HS-27A (cell line): Measurements from ENCODE around the gene NFE2L3.

Source experiments
- DNase-seq: peaks from one replicate; pipeline ENCODE4 v3.0.0-alpha.2; 2012; ENCODE audit warnings: low read depth, missing footprints

NFE2L3 gene

DNA sequence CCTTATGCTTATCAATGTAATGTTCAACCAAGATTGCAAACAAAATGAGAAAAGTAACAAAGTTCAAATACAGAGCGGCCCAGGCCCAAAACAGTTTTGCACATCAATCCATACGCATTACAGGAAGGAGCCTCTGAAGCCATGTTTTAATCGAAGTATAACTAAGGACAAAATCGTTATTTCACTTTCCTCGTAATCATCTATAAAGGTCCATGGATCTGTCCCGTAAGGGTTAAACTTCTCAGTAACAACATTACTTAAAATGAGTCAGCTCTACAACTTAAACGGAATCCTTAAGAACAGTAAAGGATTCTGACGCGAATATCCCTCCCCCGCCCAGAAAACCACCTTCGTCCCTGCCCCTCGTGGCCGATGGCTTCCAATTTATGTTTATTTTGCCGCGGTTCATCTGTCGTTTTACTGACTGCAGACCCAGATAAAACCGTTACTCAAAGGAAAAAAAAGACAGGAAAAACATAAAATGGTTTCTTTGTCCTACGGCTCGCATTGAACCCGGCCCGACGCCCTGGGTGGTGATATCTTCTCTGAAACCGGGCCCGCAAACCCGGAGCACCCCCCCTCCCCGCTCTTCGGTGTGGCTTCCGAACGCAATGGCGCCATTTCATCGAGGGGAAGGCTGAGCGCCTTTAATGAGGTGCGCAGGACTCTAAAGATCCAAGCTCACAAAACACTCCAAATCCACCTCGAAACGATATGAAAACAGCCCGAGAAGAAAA lies 47.5 kb downstream of the NFE2L3 start:
- DNase-seq, result no peak

DNA sequence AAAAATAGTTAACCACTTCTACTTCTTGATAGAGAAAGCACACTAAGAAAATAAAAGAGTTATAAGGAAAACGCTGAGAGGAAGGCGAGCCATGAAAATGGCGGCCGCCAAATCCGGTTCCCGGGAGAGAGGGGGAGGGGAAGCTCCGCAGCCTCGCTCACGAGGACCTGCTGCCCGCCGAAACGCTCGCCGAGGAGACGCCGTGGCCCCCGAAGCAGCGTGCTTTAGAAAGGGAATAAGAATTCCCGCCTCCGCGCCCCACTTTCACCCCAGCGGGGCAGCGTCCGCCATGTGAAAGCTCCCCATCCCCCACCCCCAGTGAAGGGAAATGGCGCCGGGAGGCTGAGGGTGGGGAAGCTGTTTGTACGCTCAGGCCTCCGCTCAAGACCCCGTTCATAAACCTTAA lies 48.0 kb downstream of the NFE2L3 start:
- no peak for DNase-seq

DNA sequence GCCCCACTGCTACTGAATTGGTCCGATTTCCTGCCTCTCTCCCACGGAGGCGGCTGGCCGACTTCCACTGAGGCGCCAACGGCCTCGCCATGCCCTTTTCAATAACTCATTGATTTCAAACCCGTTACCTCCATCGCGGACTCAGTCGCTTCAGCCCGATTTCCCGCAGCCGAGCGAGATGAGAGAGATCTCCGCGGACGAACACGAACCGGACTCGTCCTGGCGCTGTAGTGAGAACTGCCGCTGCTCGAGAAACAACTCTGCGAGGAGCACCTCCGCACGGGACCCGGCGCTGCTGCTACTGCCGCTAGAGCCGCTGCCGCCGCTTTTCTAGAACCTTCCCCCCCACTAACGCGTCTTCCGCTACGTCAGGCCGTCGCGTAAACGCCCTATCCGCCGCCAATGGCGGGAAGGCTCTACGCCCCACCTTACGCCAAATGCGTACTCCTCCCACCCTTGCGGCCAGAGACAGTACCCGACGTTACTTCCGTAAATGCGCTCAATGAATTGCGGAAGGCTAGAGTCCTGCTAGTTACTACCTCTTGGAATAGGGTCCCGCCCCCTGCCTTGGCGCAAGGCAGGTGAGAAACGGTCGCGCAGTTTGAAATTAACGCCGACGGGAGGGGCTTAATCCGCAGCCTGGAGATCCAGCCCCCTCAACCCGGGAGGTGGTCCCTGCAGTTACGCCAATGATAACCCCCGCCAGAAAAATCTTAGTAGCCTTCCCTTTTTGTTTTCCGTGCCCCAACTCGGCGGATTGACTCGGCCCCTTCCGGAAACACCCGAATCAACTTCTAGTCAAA lies 48.6 kb downstream of the NFE2L3 start, which contains the start of gene HNRNPA2B1:
Gene HNRNPA2B1, minus strand, starts transcription at position 303 of the 803 bp plus-strand sequence. Its CDS starts 169 bp downstream, at position 134.
- peak; percentile 87 for DNase-seq

DNA sequence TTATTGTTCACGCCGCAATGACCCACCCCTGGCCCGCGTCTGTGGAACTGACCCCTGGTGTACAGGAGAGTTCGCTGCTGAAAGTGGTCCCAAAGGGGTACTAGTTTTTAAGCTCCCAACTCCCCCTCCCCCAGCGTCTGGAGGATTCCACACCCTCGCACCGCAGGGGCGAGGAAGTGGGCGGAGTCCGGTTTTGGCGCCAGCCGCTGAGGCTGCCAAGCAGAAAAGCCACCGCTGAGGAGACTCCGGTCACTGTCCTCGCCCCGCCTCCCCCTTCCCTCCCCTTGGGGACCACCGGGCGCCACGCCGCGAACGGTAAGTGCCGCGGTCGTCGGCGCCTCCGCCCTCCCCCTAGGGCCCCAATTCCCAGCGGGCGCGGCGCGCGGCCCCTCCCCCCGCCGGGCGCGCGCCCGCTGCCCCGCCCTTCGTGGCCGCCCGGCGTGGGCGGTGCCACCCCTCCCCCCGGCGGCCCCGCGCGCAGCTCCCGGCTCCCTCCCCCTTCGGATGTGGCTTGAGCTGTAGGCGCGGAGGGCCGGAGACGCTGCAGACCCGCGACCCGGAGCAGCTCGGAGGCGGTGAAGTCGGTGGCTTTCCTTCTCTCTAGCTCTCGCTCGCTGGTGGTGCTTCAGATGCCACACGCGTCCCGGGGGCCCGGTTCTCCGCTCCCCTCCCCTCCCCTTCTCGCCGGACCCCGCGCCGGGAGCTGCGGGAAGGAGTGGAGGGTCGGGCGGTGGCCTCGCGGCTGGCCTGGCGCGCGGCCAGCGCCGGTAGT lies 49.4 kb downstream of the NFE2L3 start, which contains the start of gene CBX3:
Gene CBX3, plus strand, starts transcription at position 499 of the 772 bp plus-strand sequence. CDS start 1,254 bp downstream, outside the sequence.
- no peak for DNase-seq

DNA sequence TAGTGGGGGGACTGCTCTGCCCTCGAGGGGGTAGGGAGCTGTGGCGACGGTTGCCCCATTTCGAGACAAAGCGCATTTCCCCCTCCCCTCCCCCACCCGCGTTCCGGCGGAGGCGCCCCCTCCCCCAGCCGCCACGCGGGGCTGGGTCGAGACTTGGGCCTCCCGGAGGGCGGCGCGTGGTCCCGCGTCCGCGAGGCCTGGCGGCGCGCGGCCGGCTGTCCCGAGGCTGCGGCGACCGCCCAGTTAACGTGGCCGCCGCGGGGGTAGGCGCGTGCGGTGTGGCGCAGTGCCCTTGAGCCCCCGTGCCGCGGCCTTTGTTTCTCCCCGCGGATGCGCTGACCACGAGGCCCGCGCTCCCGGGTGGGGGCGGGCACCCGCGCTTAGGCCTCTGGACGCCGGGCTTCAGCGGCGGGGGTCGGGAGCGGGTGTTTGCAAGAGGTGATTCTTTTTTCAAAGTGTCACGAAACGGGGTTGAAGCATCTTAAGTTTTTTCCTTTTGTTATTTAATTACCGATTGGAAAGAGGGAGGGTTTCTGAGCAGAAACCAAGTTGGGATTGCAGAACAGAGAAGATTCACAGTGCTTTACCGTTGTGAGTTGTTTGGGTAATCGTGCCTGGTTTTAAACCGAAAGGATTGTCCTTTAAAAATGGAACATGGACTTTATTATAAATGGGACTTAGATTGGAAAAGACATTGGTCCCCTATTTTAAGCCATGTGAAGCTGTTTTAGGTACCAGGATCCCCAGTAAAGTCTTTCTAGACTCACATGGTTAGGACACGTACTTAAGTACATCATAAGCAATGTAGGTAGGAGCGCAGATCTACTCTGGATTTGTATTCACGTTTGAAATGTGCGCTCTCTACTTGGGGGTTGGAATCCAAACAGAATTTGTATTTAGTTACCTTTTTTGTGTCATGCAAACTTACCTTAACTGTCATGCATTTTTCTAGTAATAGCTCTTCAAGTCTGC lies 50.3 kb downstream of the NFE2L3 start:
- no peak for DNase-seq

DNA sequence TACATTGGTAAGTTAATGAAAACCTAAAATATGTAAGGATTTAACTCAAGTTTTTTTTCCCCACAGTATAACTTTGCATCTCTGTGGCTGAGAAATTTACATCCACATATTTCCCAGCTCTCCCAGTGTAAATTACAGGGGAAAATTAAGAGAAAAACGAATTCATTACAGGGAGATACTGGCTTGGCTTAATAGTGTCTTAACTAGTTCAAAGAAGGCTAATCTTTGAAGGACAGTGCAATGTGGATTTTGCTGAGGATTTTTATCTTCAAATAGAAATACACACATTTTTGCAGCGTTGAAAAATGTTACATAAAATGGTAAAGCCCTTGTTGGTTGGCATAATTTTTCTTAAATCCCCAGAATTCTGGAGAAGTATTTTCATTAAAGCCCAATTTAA lies 51.0 kb downstream of the NFE2L3 start:
- no peak for DNase-seq

DNA sequence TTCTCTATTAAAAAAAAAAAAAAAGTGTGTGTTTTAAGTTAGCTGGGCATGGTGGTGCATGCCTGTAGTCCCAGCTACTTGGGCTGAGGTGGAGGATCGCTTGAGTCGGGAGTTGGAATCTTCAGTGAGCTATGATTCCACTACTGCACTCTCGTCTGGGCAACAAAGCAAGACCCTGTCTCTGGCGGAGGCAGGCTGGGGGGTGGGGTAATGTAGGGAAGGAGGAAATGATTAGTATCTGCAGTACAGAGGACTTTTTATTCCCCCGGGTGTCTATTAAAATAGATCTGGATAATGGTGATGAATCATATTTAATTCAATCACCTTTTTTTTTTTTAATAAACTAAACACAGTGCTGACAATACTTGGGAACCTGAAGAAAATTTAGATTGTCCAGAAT lies 56.0 kb downstream of the NFE2L3 start:
- DNase-seq, result no peak

DNA sequence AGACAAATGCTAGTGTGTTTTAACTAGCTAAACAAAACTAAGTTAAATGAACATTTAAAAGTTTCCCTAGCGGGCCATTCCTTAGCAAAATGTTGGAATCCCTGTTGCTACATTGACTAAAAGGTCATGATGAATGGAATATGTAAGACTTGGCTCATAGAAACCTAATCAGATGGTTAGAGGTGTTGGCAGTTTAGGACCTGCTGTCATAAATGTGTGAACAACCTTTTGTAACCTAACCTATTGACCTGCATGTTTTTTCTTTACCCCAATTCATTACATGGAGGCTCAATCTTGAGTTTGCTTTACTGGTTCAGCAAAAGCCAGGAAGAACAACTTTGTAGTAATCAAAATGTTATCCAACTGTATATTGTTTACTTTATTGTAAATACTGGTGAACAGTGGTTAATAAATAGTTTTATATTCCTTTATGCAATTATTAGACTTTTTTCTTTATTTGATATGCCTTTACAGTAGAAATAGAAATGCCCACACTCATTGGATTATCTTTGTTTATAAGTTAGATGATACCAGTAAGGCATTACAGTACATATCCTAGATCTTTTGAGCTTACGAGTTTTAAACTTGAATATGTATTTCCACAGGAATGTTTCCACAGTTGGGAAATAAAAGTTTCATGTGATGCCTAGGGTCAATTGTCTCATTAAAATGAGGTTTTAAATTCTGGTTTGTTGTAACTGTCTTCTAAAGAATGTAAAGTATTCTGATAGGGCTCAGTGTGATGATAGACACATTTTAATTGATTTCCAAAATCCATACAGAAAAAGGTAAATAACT lies 61.1 kb downstream of the NFE2L3 start:
- no peak for DNase-seq

DNA sequence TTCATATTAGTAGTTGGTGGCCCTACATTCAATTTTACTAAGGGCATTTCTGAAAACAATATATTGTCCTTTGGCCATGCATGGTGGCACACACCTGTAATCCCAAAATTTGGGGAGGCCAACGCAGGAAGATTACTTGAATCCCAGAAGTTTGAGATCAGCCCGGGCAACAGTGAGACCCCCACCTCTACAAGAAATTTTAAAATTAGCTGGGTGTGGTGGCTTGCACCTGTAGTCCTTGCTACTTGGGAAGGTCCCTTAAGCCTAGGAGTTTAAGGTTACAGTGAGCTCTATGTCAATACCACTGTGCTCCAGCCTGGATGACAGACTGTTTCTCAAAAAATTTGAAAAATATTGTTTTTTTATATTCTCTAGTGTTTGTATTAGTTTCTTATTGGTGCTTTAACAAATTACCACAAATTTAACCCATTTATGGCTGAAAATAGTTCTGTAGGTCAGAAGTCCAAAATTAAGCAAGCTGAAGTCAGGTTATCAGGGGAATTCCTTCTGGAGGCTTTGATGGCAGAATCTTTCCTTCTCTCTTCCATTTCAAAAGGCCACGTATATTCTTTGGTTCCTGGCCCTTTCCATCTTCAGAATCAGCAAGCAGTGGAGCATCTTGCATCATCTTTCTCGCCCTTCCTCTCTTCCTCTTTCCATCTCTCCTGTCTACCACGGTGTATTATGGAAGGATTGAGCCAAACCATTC lies 62.0 kb downstream of the NFE2L3 start:
- DNase-seq, result no peak

DNA sequence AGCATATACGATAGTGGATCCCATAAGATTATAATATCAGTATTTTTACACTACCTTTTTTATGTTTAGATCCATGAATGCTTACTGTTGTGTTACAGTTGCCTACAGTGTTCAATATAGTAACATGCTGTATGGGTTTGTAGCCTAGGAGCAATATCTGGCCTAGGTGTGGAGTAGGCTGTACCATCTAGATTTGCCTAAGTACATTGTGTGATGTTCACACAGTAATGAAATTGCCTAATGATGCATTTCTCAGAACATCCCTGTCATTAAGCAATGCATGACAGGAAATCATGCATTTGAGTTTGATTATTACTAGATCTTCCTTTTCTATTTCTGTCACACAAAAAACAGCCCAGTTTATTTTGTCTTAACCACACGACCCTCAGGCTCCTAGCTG lies 64.1 kb downstream of the NFE2L3 start:
- DNase-seq, result no peak

DNA sequence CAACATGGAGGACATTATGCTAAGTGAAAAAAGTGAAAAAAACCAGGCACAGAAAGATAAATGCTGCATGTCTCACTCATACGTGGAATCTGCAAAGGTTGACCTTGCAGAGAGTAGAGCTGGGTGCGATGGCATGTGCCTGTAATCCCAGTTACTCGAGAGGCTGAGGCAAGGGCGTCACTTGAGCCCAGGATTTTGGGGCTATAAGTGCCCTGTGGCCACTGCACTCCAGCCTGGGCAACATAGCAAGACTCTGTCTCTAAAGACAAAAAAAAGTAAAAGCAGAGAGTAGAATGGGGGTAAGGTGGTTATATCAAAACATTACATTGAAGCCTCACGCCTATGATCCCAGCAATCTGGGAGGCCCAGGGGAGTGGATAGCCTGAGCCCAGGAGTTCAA lies 72.4 kb downstream of the NFE2L3 start:
- DNase-seq, result no peak

DNA sequence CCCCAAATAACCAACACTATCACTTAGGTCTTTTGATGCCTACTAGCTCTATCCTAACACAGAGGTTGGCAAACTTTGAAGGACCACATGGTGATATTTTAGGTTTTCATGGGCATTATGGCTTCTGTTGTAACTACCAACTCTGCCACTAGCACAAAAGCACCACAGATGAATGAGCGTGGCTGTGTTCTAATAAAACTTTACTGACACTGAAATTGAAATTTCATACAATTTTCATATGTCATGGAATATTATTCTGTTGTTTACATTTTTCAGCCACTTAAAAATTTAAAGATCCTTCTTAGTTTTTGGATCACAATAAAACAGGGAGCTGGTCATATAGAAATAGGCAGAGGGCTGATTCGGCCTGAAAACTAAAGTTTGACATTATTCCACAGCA lies 76.0 kb downstream of the NFE2L3 start:
- no peak for DNase-seq

DNA sequence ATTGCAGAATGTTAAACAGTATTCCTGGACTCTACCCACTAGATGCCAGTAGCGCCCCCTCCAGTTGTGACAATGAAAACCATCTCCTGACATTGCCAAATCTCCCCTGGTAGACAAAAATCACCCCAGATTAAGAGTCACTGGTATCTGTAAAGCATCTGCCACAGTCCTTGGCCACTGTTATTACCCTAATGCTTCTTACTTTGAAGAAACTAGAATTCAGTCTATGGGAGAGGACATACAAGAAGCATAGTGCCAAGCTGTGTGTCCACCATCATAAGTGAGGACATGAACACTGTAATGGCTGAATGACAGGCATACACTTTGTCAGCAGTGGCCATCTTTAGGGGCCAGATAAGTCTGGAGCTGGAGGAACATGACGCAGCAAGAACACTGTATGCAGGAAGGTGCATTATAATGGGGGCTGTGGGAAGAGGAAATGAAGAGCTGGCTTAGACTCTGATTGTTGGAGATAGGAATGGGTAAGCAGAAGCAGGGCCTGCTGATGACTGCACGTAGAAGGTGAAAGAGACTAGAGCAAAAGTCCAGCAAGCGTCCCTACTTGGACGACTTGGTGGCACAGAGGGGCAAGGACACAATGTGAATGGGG lies 82.0 kb downstream of the NFE2L3 start:
- no peak for DNase-seq
